ENCODE results near the gene SNRNP35. TPM values are rescaled to one million over a fixed set of nuclear protein-coding genes. Genes with fewer than 3 reads are reported as not detected.

Gene SNRNP35
- total and polyA plus RNA-seq, 2 of the 8 experiments (the other 6 are each of a cell fraction or from before 2014, with no cell fraction given) = 8.0 to 16.9 TPM

DNA sequence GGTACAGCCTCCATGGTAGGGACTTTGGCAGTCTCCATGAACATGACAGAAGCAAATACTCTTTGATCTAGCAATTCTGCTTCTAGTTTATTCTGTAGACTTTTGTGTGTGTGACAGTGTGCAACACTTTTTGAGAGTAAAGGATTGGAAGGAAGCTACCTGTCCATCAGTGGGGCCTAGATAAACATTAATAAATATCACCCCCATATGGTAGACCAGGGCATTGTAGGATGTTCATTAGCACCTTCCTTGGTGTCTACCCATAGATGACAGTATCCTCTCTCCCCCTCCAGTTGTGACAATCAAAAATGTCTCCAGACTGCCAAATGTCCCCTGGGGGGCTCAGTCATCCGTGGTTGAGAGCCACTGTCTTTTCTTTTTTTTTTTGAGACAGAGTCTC, 10.8 kb downstream of the SNRNP35 start:
- Histone ChIP-seq H3K4me2 (ENCODE audit: insufficient read depth in 1 of 2, low read depth in 2 of 2, low read length in 2 of 2) (no peak overlapping the region), H4K8ac (ENCODE audit: extremely low read depth, insufficient read depth, low read length) (no peak overlapping the region), H2BK15ac (ENCODE audit: low read length) (no peak overlapping the region), H3K23me2 (ENCODE audit: low read depth, low read length) (no peaks in the 10 kb centered on the region), H2AK5ac (ENCODE audit: low read depth, low read length) (no peak overlapping the region), H2BK5ac (ENCODE audit: low read depth, low read length) (no peak overlapping the region), H3K9me3 (ENCODE audit: insufficient read depth in 2 of 2, low read depth in 1 of 2, low read length in 1 of 2) (no peaks in the 10 kb centered on the region), H2AFZ (ENCODE audit: low read length) (no peak overlapping the region), H3K79me1 (ENCODE audit: low read depth, low read length) (peaks cover 3% of the 10 kb centered on the region; the same call in 1 of the 2 replicates), H3K27ac (ENCODE audit: low read depth, low read length) (no peak overlapping the region), H3K4me1 (replicated peaks in 1 of 4; ENCODE audit: control insufficient read depth in 3 of 4, insufficient read depth in 4 of 4, low read length in 3 of 4) (no peaks in the 10 kb centered on the region), H3K79me2 (ENCODE audit: control insufficient read depth in 1 of 2, insufficient read depth in 2 of 2, low read length in 2 of 2) (no peaks in the 10 kb centered on the region), H3K23ac (ENCODE audit: insufficient read length) (no peak overlapping the region), H3K14ac (ENCODE audit: insufficient read length) (no peak overlapping the region), H3K36me3 (ENCODE audit: control insufficient read depth in 2 of 4, insufficient read depth in 4 of 4, low read length in 3 of 4) (peaks cover 0 to 15% (median 6%) of the 10 kb centered on the region in 4 experiments; a peak in 6 of 8 replicates), H3K18ac (ENCODE audit: extremely low read depth, low read length) (no peak overlapping the region), H3K9ac (replicated peaks in 1 of 4; ENCODE audit: extremely low read depth in 1 of 4, low read depth in 3 of 4, low read length in 3 of 4) (no peak overlapping the region), H3K4ac (replicated peaks; ENCODE audit: insufficient read length, low read depth, low read length) (no peak overlapping the region), H2BK120ac (replicated peaks; ENCODE audit: low read depth, low read length) (no peak overlapping the region), H4K5ac (ENCODE audit: insufficient read length, low read depth, low read length) (no peak overlapping the region), H2BK12ac (ENCODE audit: low read depth, low read length) (no peak overlapping the region), H2BK20ac (ENCODE audit: low read length) (no peak overlapping the region), H4K91ac (replicated peaks; ENCODE audit: insufficient read length, low read length) (no peak overlapping the region), H4K20me1 (replicated peaks in 1 of 2; ENCODE audit: control insufficient read depth in 1 of 2, insufficient read depth in 2 of 2, low read length in 2 of 2) (peaks cover 0 to 2% of the 10 kb centered on the region in 2 experiments), H3K27me3 (replicated peaks in 1 of 4; ENCODE audit: control insufficient read depth in 3 of 4, extremely low read depth in 1 of 4, insufficient read depth in 3 of 4, low read length in 3 of 4) (no peaks in the 10 kb centered on the region), H3K4me3 (ENCODE audit: extremely low read depth in 1 of 4, insufficient read depth in 2 of 4, low read depth in 3 of 4, low read length in 4 of 4) (no peak overlapping the region), H3K56ac (replicated peaks; ENCODE audit: insufficient read length, low read depth, low read length) (no peak overlapping the region)
- ChIA-PET CTCF (ENCODE audit: partially characterized antibody) (interaction anchor here (1.1 to 1.6 kb wide), 4 partner anchors 9 to 113 kb away, joined by 3 to 7 read pairs (median 3); partner anchors contain the start of gene RILPL2), POLR2A (ENCODE audit: partially characterized antibody) (interaction anchor here (0.6 to 1.9 kb wide), 5 partner anchors 9 to 1789 kb away, joined by 3 to 11 read pairs (median 3); partner anchors contain the start of gene SNRNP35)
- no peak for DNase-seq (ENCODE audit: low read depth in 1 of 2, low spot score in 2 of 2)
- no peak for FAIRE-seq
- 83% methylated on average over 1 of the region's 1 CpG; no CpG with 5 or more reads in 1 of the 2 experiments for WGBS, 2 experiments (ENCODE audit: extremely low coverage in 1 of 2, insufficient coverage in 1 of 2, insufficient read length in 1 of 2, insufficient replicate concordance in 2 of 2, low coverage in 1 of 2, low lambda C conversion rate in 2 of 2, missing lambda C conversion rate in 1 of 2)
- TF ChIP-seq CEBPB (IDR thresholded peaks at IDR 0.05; ENCODE audit: low read depth, low read length) (no peak), YY1 (IDR thresholded peaks at IDR 0.05; ENCODE audit: low read depth, low read length) (no peak), ASH2L (IDR thresholded peaks at IDR 0.05; ENCODE audit: low read length) (no peak), SP1 (IDR thresholded peaks at IDR 0.05; ENCODE audit: low read depth, low read length) (no peak), KDM4A (IDR thresholded peaks at IDR 0.05; ENCODE audit: low read depth, low read length, severe bottlenecking) (no peak), PHF8 (conservative IDR thresholded peaks at IDR 0.05; ENCODE audit: low read depth, low read length) (no peak), RAD21 (IDR thresholded peaks at IDR 0.05 in 1 of 2, conservative IDR thresholded peaks at IDR 0.05 in 1 of 2; ENCODE audit: low read depth in 2 of 2, low read length in 2 of 2) (peak; percentile 16 to 28; a peak in 3 of 4 replicates), RBBP5 (IDR thresholded peaks at IDR 0.05; ENCODE audit: borderline replicate concordance, low read depth, low read length) (no peak), SIRT6 (IDR thresholded peaks at IDR 0.05; ENCODE audit: low read length) (no peak)
- TF ChIP-seq, protein P1, sequence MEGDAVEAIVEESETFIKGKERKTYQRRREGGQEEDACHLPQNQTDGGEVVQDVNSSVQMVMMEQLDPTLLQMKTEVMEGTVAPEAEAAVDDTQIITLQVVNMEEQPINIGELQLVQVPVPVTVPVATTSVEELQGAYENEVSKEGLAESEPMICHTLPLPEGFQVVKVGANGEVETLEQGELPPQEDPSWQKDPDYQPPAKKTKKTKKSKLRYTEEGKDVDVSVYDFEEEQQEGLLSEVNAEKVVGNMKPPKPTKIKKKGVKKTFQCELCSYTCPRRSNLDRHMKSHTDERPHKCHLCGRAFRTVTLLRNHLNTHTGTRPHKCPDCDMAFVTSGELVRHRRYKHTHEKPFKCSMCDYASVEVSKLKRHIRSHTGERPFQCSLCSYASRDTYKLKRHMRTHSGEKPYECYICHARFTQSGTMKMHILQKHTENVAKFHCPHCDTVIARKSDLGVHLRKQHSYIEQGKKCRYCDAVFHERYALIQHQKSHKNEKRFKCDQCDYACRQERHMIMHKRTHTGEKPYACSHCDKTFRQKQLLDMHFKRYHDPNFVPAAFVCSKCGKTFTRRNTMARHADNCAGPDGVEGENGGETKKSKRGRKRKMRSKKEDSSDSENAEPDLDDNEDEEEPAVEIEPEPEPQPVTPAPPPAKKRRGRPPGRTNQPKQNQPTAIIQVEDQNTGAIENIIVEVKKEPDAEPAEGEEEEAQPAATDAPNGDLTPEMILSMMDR (IDR thresholded peaks at IDR 0.05; ENCODE audit: control extremely low read depth in 1 of 3, insufficient read depth in 1 of 3, low read depth in 1 of 3, low read length in 3 of 3) = peak in 2 of 3 experiments; percentile 11 to 14; a peak in 1 of 4 replicates
- TF ChIP-seq, protein P2, sequence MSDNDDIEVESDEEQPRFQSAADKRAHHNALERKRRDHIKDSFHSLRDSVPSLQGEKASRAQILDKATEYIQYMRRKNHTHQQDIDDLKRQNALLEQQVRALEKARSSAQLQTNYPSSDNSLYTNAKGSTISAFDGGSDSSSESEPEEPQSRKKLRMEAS (IDR thresholded peaks at IDR 0.05) = no peak

Measured in H1 (cell line).